ENCODE measurements around the gene COA1.

Gene COA1

DNA sequence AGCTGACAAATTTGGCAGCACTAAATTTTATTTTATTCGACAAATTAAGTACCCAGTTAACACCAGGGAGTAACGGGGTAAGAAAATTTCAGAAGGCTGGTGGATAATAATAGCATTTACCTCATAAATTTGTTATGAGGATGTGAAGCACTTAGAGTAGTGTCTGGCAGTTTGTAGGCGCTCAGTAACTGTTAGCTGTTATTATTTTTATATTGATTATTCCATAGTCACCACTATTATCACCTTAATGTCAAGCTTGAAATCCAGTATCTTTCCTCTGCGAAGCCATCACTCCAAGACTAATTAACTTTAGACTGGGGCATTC, 563 bp upstream of the COA1 start:
- no peaks in the 10 kb centered on the region for H3F3A ChIP-seq (ENCODE audit: control insufficient read depth, insufficient read depth)
- H3K4me1 ChIP-seq (ENCODE audit: control insufficient read depth, low read length) = peaks cover 29% of the 10 kb centered on the region
- peak overlapping the region; percentile 74 for H3K4me2 ChIP-seq (ENCODE audit: low read length)
- no peaks in the 10 kb centered on the region for H3K9me2 ChIP-seq (replicated peaks; ENCODE audit: control insufficient read depth, low read length)
- peaks cover 11% of the 10 kb centered on the region; the same call in 1 of the 2 replicates for H3K36me3 ChIP-seq (ENCODE audit: control insufficient read depth, low read length)
- no peaks in the 10 kb centered on the region for H3K9me3 ChIP-seq (ENCODE audit: control insufficient read depth, insufficient read depth, low read length)
- peak overlapping the region; percentile 37 for H3K27ac ChIP-seq (ENCODE audit: low read depth, low read length)
- H4K20me1 ChIP-seq (ENCODE audit: control insufficient read depth, insufficient read depth, low read depth, low read length) = no peaks in the 10 kb centered on the region
- peak overlapping the region; percentile 88 for H3K4me3 ChIP-seq (ENCODE audit: low read length)
- no peaks in the 10 kb centered on the region for H3K27me3 ChIP-seq (ENCODE audit: control insufficient read depth, low read length)
- H3K79me2 ChIP-seq (ENCODE audit: control insufficient read depth, low read length) = peaks cover 45% of the 10 kb centered on the region
- TF ChIP-seq EZH2phosphoT487 (IDR thresholded peaks at IDR 0.05; ENCODE audit: borderline replicate concordance, low read length) = no peak
- TF ChIP-seq CTCF (IDR thresholded peaks at IDR 0.05; ENCODE audit: low read depth, low read length, poor library complexity, severe bottlenecking) = no peak

- Histone ChIP-seq H3K4me1 (ENCODE audit: control insufficient read depth, low read length) (peaks cover 29% of the 10 kb centered on the region), H3K79me2 (ENCODE audit: control insufficient read depth, low read length) (peaks cover 69% of the 10 kb centered on the region), H3F3A (ENCODE audit: control insufficient read depth, insufficient read depth) (no peaks in the 10 kb centered on the region), H3K36me3 (ENCODE audit: control insufficient read depth, low read length) (peaks cover 11% of the 10 kb centered on the region; the same call in 1 of the 2 replicates), H3K9me2 (replicated peaks; ENCODE audit: control insufficient read depth, low read length) (no peaks in the 10 kb centered on the region), H3K4me2 (ENCODE audit: low read length) (peak overlapping the region; percentile 74), H3K9me3 (ENCODE audit: control insufficient read depth, insufficient read depth, low read length) (no peaks in the 10 kb centered on the region), H4K20me1 (ENCODE audit: control insufficient read depth, insufficient read depth, low read depth, low read length) (peaks cover 7% of the 10 kb centered on the region), H3K27ac (ENCODE audit: low read depth, low read length) (no peak overlapping the region), H3K4me3 (ENCODE audit: low read length) (peak overlapping the region; percentile 39), H3K27me3 (ENCODE audit: control insufficient read depth, low read length) (no peaks in the 10 kb centered on the region)
- TF ChIP-seq EZH2phosphoT487 (IDR thresholded peaks at IDR 0.05; ENCODE audit: borderline replicate concordance, low read length) (no peak), CTCF (IDR thresholded peaks at IDR 0.05; ENCODE audit: low read depth, low read length, poor library complexity, severe bottlenecking) (no peak)
Measured at GRCh38 chr7:43727494-43727893, 1.8 kb downstream of the COA1 start.

DNA sequence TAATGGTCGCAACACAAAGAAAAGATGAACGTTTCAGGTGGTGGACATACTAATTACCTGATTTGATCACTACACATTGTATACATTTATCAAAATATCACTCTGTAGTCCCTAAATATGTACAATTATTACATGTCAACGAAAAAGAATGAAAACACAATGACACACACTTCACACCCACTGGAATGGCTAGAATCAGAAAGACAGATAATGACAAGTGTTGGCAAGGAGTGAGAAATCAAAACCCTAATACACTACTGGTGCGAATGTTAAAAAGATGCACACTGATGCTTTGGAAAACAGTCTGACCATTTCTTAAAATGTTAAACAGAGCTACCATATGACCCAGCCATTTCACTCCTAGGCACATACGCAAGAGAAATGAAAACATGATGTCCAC, 2.3 kb downstream of the COA1 start:
- Histone ChIP-seq H3K79me2 (ENCODE audit: control insufficient read depth, low read length) (peaks cover 74% of the 10 kb centered on the region), H4K20me1 (ENCODE audit: control insufficient read depth, insufficient read depth, low read depth, low read length) (peaks cover 7% of the 10 kb centered on the region), H3K4me1 (ENCODE audit: control insufficient read depth, low read length) (peaks cover 29% of the 10 kb centered on the region), H3K36me3 (ENCODE audit: control insufficient read depth, low read length) (peaks cover 11% of the 10 kb centered on the region; the same call in 1 of the 2 replicates), H3K27me3 (ENCODE audit: control insufficient read depth, low read length) (no peaks in the 10 kb centered on the region), H3K9me3 (ENCODE audit: control insufficient read depth, insufficient read depth, low read length) (no peaks in the 10 kb centered on the region), H3K4me3 (ENCODE audit: low read length) (peak overlapping the region; percentile 39), H3F3A (ENCODE audit: control insufficient read depth, insufficient read depth) (no peaks in the 10 kb centered on the region), H3K9me2 (replicated peaks; ENCODE audit: control insufficient read depth, low read length) (no peaks in the 10 kb centered on the region), H3K27ac (ENCODE audit: low read depth, low read length) (no peak overlapping the region), H3K4me2 (ENCODE audit: low read length) (peak overlapping the region; percentile 74)
- no peak for TF ChIP-seq EZH2phosphoT487 (IDR thresholded peaks at IDR 0.05; ENCODE audit: borderline replicate concordance, low read length)
- TF ChIP-seq CTCF (IDR thresholded peaks at IDR 0.05; ENCODE audit: low read depth, low read length, poor library complexity, severe bottlenecking) = peak; percentile 6
